ENCODE results near the gene TGFB2.

TGFB2 gene

GRCh38 chr1:218433744-218434143 lies 88.6 kb downstream of the TGFB2 start:
- TF ChIP-seq, protein P1, sequence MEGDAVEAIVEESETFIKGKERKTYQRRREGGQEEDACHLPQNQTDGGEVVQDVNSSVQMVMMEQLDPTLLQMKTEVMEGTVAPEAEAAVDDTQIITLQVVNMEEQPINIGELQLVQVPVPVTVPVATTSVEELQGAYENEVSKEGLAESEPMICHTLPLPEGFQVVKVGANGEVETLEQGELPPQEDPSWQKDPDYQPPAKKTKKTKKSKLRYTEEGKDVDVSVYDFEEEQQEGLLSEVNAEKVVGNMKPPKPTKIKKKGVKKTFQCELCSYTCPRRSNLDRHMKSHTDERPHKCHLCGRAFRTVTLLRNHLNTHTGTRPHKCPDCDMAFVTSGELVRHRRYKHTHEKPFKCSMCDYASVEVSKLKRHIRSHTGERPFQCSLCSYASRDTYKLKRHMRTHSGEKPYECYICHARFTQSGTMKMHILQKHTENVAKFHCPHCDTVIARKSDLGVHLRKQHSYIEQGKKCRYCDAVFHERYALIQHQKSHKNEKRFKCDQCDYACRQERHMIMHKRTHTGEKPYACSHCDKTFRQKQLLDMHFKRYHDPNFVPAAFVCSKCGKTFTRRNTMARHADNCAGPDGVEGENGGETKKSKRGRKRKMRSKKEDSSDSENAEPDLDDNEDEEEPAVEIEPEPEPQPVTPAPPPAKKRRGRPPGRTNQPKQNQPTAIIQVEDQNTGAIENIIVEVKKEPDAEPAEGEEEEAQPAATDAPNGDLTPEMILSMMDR (IDR thresholded peaks at IDR 0.05), result no peak

DNA sequence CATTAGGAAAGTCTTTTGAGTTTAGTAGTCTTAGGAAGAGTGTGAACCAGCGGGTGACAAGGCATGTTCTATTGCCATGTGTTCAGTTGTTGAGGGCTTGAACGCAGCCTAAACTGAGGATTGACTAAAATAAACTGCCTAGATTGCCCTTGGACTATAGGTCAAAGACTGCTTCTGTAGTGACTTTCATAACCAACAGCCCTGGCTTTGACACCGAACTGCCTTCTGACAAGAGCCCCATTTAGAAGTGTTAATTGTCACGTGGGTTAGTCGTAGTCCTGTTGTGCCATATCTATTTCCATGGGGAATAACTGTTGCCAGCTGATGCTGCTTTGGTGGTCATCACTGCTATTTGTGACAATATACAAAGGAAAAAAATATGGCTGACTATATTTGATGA lies 90.4 kb downstream of the TGFB2 start:
- TF ChIP-seq, protein P1 (IDR thresholded peaks at IDR 0.05), result no peak

GRCh38 chr1:218436346-218436745 lies 91.2 kb downstream of the TGFB2 start:
- TF ChIP-seq, protein P1 (IDR thresholded peaks at IDR 0.05), result no peak

GRCh38 chr1:218436997-218437396 lies 91.9 kb downstream of the TGFB2 start:
- TF ChIP-seq, protein P1 (IDR thresholded peaks at IDR 0.05), result no peak

- TF ChIP-seq, protein P1 (IDR thresholded peaks at IDR 0.05), result no peak
Observed at GRCh38 chr1:218439541-218440295, 94.6 kb downstream of the TGFB2 start.

DNA sequence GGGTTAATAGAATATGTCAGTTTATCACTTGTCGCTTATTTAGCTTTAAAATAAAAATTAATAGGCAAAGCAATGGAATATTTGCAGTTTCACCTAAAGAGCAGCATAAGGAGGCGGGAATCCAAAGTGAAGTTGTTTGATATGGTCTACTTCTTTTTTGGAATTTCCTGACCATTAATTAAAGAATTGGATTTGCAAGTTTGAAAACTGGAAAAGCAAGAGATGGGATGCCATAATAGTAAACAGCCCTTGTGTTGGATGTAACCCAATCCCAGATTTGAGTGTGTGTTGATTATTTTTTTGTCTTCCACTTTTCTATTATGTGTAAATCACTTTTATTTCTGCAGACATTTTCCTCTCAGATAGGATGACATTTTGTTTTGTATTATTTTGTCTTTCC lies 98.1 kb downstream of the TGFB2 start:
- TF ChIP-seq, protein P1 (IDR thresholded peaks at IDR 0.05), result no peak

DNA sequence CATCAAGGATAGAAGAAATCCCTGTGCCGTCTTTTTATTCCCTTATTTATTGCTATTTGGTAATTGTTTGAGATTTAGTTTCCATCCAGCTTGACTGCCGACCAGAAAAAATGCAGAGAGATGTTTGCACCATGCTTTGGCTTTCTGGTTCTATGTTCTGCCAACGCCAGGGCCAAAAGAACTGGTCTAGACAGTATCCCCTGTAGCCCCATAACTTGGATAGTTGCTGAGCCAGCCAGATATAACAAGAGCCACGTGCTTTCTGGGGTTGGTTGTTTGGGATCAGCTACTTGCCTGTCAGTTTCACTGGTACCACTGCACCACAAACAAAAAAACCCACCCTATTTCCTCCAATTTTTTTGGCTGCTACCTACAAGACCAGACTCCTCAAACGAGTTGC lies 99.0 kb downstream of the TGFB2 start:
- TF ChIP-seq, protein P1 (IDR thresholded peaks at IDR 0.05), result no peak

- TF ChIP-seq, protein P1 (IDR thresholded peaks at IDR 0.05), result no peak
Observed at GRCh38 chr1:218444588-218444987, 99.5 kb downstream of the TGFB2 start.

Measured in LNCAP (cell line).